Coronary artery (tissue), 2 donors: ENCODE results near the gene GDPGP1.
A peak's percentile ranks its signal among the peaks of the same experiment; 100 is the strongest.
"Not testable (repeated sequence)": the region's sequence is repeated elsewhere in the genome, so short reads cannot be mapped to it uniquely, and the experiment has no call there.

Experiments used
- DNase-seq: peaks from one replicate; pipeline ENCODE4 v3.0.0-alpha.2; 2017; ENCODE audit warnings: low spot score
- H3K27ac ChIP-seq, 2 donors: fragments of 200-600 bp; sonication (generic); one replicate each; pipeline ENCODE4 v1.5.1; 2016 to 2019
- H3K4me3 ChIP-seq: fragments of 200-600 bp; sonication (generic); 2 replicates; pipeline ENCODE4 v1.5.1; 2016; ENCODE audit warnings: mild to moderate bottlenecking, moderate library complexity
- TF ChIP-seq, protein P1 (sequence below): fragments of 200-600 bp; sonication (generic); IDR thresholded peaks from one replicate; pipeline ENCODE4 v1.5.1; 2019; ENCODE audit warnings: antibody characterized with exemption

The GDPGP1 gene

DNA sequence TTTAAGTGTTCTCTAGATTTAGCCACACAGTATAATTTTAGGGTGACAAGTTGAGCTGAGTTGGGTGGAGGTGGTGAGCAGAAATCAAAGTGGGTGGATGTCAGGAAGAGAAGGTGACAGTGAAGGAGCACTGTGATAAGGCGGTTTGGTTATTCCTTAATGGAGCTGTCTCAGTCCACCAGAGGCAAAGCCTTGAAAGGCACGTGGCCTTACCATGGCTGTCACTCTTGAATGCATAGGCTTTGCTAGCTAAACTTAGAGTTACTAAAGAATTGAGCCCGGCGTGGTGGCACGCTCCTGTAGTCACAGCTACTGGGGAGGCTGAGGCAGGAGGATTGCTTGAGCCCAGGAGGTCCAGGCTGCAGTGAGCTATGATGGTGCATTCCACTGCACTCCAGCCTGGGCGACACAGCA, 14.8 kb downstream of the GDPGP1 start:
- TF ChIP-seq, protein P1, sequence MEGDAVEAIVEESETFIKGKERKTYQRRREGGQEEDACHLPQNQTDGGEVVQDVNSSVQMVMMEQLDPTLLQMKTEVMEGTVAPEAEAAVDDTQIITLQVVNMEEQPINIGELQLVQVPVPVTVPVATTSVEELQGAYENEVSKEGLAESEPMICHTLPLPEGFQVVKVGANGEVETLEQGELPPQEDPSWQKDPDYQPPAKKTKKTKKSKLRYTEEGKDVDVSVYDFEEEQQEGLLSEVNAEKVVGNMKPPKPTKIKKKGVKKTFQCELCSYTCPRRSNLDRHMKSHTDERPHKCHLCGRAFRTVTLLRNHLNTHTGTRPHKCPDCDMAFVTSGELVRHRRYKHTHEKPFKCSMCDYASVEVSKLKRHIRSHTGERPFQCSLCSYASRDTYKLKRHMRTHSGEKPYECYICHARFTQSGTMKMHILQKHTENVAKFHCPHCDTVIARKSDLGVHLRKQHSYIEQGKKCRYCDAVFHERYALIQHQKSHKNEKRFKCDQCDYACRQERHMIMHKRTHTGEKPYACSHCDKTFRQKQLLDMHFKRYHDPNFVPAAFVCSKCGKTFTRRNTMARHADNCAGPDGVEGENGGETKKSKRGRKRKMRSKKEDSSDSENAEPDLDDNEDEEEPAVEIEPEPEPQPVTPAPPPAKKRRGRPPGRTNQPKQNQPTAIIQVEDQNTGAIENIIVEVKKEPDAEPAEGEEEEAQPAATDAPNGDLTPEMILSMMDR = no peak
- H3K4me3 ChIP-seq = peak overlapping the region; percentile 74
- H3K27ac ChIP-seq = peak overlapping the region in 1 of 2 donors; percentile 49
- no peak for DNase-seq

GRCh38 chr15:90249203-90249863, 15.3 kb downstream of the GDPGP1 start, which contains the start of gene TTLL13:
Gene TTLL13 (plus strand): TSS chr15:90249556. CDS start chr15:90250631, 1,075 bp downstream.
- peak; percentile 93 for DNase-seq
- TF ChIP-seq, protein P1 = no peak
- Histone ChIP-seq H3K4me3 (peak within 1 kb of the TSS; percentile 74), H3K27ac (peak within 1 kb of the TSS in 1 of 2 donors; percentile 49)

DNA sequence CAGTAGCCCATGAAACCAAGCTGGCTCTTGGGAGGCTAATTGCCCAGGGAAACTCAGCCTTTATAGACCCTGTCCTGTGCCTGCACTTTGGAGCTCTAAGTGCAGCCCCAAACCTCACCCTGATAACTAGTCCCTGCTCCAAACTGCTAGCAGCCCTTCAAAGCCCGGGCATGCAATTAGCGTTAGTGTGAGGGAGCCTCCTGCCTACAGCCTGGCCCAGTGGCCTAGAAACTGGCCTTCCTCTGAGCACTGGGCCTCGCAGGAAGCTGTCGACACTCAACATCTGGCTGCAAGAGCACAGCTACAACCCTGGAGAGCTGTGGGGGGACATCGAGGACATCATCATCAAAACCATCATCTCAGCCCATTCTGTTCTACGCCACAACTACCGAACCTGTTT, 23.8 kb downstream of the GDPGP1 start:
- TF ChIP-seq, protein P1 = no peak
- DNase-seq = no peak
- no peak overlapping the region for H3K4me3 ChIP-seq
- H3K27ac ChIP-seq = no peak overlapping the region

- TF ChIP-seq, protein P1 = no peak
- DNase-seq = no peak
- no peak overlapping the region for H3K27ac ChIP-seq
- H3K4me3 ChIP-seq = no peak overlapping the region
These were observed 25.5 kb downstream of the GDPGP1 start for GRCh38 chr15:90259524-90259923.

DNA sequence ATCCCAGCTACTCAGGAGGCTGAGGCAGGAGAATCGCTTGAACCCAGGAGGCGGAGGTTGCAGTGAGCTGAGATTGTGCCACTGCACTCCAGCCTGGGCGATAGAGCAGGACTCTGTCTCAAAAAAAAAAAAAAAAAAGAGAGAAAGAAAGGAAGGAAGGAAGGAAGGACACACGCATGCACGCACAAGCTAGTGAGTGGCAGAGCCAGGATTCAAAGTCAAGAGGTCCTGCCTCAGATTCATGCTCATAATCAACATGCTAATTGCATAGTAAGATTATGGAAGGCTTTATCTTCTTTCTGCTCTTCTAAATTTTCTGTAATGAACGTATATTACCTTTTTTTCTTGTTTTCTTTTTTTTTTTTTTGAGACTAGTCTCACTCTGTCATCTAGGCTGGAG, 26.7 kb downstream of the GDPGP1 start:
- not testable (repeated sequence) for DNase-seq, H3K4me3 ChIP-seq, H3K27ac ChIP-seq

DNA sequence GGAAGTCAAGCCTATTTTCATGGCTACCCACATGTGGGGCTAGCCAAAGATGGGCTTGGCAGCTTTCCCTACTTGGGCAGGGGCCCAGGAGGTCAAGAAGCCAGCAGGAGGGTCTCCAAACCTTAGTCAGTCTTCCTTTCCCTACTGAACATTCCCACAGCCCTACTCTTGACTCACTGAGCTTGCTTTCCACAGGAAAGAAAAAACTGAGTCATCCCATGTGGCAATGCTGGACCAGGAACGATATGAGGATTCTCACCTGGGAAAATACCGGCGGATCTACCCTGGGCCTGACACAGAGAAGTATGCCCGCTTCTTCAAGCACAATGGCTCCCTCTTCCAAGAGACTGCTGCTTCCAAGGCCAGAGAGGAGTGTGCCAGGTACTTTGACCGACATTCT, 27.8 kb downstream of the GDPGP1 start:
- no peak overlapping the region for H3K27ac ChIP-seq

GRCh38 chr15:90262426-90262825, 28.4 kb downstream of the GDPGP1 start:
- TF ChIP-seq, protein P1 = no peak
- DNase-seq = no peak
- Histone ChIP-seq H3K4me3 (no peak overlapping the region), H3K27ac (no peak overlapping the region)

More for the DNA sequence above, 27.8 kb downstream of the GDPGP1 start:
- no peak overlapping the region for H3K4me3 ChIP-seq
- TF ChIP-seq, protein P1 = no peak
- DNase-seq = no peak
